ENCODE measurements around the gene IDI2. TPM values are rescaled to one million over a fixed set of nuclear protein-coding genes. Genes with fewer than 3 reads are reported as not detected.
"Not testable (repeated sequence)": the region's sequence is repeated elsewhere in the genome, so short reads cannot be mapped to it uniquely, and the experiment has no call there.

IDI2 gene
- total and polyA plus RNA-seq, 8 donors, result 0.14 to 0.15 TPM; not detected in 6

GRCh38 chr10:1020460-1020859 lies 5.2 kb downstream of the IDI2 start:
- 91 to 92% methylated on average over 10 of the region's 10 CpGs for WGBS, 2 donors
- no peak for DNase-seq
- intact Hi-C loops (cut with DNase I), result no loop called here
- FAIRE-seq, result no peak
- no peaks in the 10 kb centered on the region for H3K27me3 ChIP-seq
- no peaks in the 10 kb centered on the region for H3K4me1 ChIP-seq
- H3K4me3 ChIP-seq, result no peak overlapping the region
- H3K9me3 ChIP-seq, result no peaks in the 10 kb centered on the region
- no peak for TF ChIP-seq CTCF (IDR thresholded peaks at IDR 0.05)
- no peak for ATAC-seq
- no peak overlapping the region for H3K27ac ChIP-seq
- peaks cover 0 to 33% (median 14%) of the 10 kb centered on the region in 3 donors for H3K36me3 ChIP-seq

- Histone ChIP-seq H3K27ac (no peak overlapping the region), H3K4me3 (no peak overlapping the region), H3K27me3 (no peaks in the 10 kb centered on the region), H3K9me3 (no peaks in the 10 kb centered on the region), H3K4me1 (no peaks in the 10 kb centered on the region), H3K36me3 (peaks cover 0 to 41% (median 16%) of the 10 kb centered on the region in 3 donors)
- 91 to 92% methylated on average over 10 of the region's 10 CpGs for WGBS, 2 donors
- TF ChIP-seq CTCF (IDR thresholded peaks at IDR 0.05), result no peak
- no peak for ATAC-seq
- DNase-seq, result no peak
- intact Hi-C loops (cut with DNase I), result no loop called here
- FAIRE-seq, result no peak
Measured at GRCh38 chr10:1019362-1019761, 6.3 kb downstream of the IDI2 start.

- no peak overlapping the region for H3K27ac ChIP-seq
- FAIRE-seq (no peak), ATAC-seq (no peak), DNase-seq (no peak)
- TF ChIP-seq CTCF (IDR thresholded peaks at IDR 0.05), result no peak
- no peaks in the 10 kb centered on the region for H3K27me3 ChIP-seq
- H3K4me1 ChIP-seq, result no peaks in the 10 kb centered on the region
- WGBS, 2 donors, result 92 to 96% methylated on average over 11 of the region's 11 CpGs
- no peak overlapping the region for H3K4me3 ChIP-seq
- peaks cover 3 to 71% (median 42%) of the 10 kb centered on the region in 3 donors for H3K36me3 ChIP-seq
- no peaks in the 10 kb centered on the region for H3K9me3 ChIP-seq
- intact Hi-C loops (cut with DNase I), result no loop called here
Measured at GRCh38 chr10:1015688-1016087, 10.0 kb downstream of the IDI2 start.

- TF ChIP-seq CTCF (IDR thresholded peaks at IDR 0.05), result no peak
- H3K4me3 ChIP-seq, result no peak overlapping the region
- no peaks in the 10 kb centered on the region for H3K9me3 ChIP-seq
- DNase-seq, result no peak
- 94 to 95% methylated on average over 16 of the region's 16 CpGs for WGBS, 2 donors
- intact Hi-C loops (cut with DNase I), result no loop called here
- FAIRE-seq, result no peak
- H3K4me1 ChIP-seq, result no peaks in the 10 kb centered on the region
- no peak overlapping the region for H3K27ac ChIP-seq
- no peak for ATAC-seq
- peaks cover 5 to 74% (median 43%) of the 10 kb centered on the region in 3 donors for H3K36me3 ChIP-seq
- no peaks in the 10 kb centered on the region for H3K27me3 ChIP-seq
Measured at GRCh38 chr10:1011696-1012095, 14.0 kb downstream of the IDI2 start.

GRCh38 chr10:1010703-1011102 lies 15.0 kb downstream of the IDI2 start:
- no peaks in the 10 kb centered on the region for H3K9me3 ChIP-seq
- H3K4me3 ChIP-seq, result no peak overlapping the region
- H3K27ac ChIP-seq, result no peak overlapping the region
- TF ChIP-seq CTCF (IDR thresholded peaks at IDR 0.05), result no peak
- WGBS, 2 donors, result 94 to 95% methylated on average over 7 of the region's 7 CpGs
- no peak for ATAC-seq
- FAIRE-seq, result no peak
- no peaks in the 10 kb centered on the region for H3K27me3 ChIP-seq
- intact Hi-C loops (cut with DNase I), result no loop called here
- H3K4me1 ChIP-seq, result no peaks in the 10 kb centered on the region
- DNase-seq, result no peak
- peaks cover 9 to 74% (median 46%) of the 10 kb centered on the region in 3 donors for H3K36me3 ChIP-seq

- ATAC-seq; FAIRE-seq; H3K4me3 ChIP-seq; H3K27ac ChIP-seq; H3K9me3 ChIP-seq; intact Hi-C loops (cut with DNase I); DNase-seq; H3K27me3 ChIP-seq; H3K4me1 ChIP-seq: not testable (repeated sequence)
- WGBS, 2 donors, result 69 to 73% methylated on average over 7 to 8 of the region's 8 CpGs
- peaks cover 9 to 76% (median 46%) of the 10 kb centered on the region in 3 donors for H3K36me3 ChIP-seq
Measured at GRCh38 chr10:1009947-1010346, 15.7 kb downstream of the IDI2 start.

Data from pancreas (tissue), 10 donors.